ENCODE results near the gene CD22.

Gene CD22

GRCh38 chr19:35381318-35381717, 52.3 kb downstream of the CD22 start:
- DNase-seq (ENCODE audit: low spot score), result no peak
- FAIRE-seq, result no peak

GRCh38 chr19:35381926-35382325, 52.9 kb downstream of the CD22 start:
- no peak for DNase-seq (ENCODE audit: low spot score)
- no peak for FAIRE-seq

- DNase-seq (ENCODE audit: low spot score), result no peak
- no peak for FAIRE-seq
Measured at GRCh38 chr19:35383536-35383935, 54.5 kb downstream of the CD22 start.

GRCh38 chr19:35388277-35389054, 59.5 kb downstream of the CD22 start:
- FAIRE-seq (no peak), DNase-seq (ENCODE audit: low spot score) (no peak)

GRCh38 chr19:35389192-35389861, 60.3 kb downstream of the CD22 start:
- FAIRE-seq (no peak), DNase-seq (ENCODE audit: low spot score) (no peak)

GRCh38 chr19:35392742-35393715, 64.0 kb downstream of the CD22 start:
- FAIRE-seq (peak; percentile 27), DNase-seq (ENCODE audit: low spot score) (no peak)

GRCh38 chr19:35395382-35396199, 66.6 kb downstream of the CD22 start:
- no peak for FAIRE-seq
- no peak for DNase-seq (ENCODE audit: low spot score)

- DNase-seq (ENCODE audit: low spot score) (no peak), FAIRE-seq (no peak)
Measured at GRCh38 chr19:35396240-35396885, 67.4 kb downstream of the CD22 start.

All from urothelium cell line (cell line).